Bronchial epithelial cell (primary cell): ENCODE results near the gene CTSA. TPM values are rescaled to one million over a fixed set of nuclear protein-coding genes. Genes with fewer than 3 reads are reported as not detected.

ENCODE experiments used
- DNase-seq: peaks from one replicate; pipeline ENCODE4 v3.0.0-alpha.2; 2010; ENCODE audit warnings: low read depth
- FAIRE-seq: peaks from 2 replicates; lab custom pipeline; 2011; peaks lifted over from hg19 to GRCh38; lab: Jason Lieb, UNC
- H3K27me3 ChIP-seq: 2 replicates; pipeline ENCODE4 v1.5.1; 2011; ENCODE audit warnings: low read length; ENCODE audit not compliant: control insufficient read depth, insufficient read depth
- H3K36me3 ChIP-seq: 2 replicates; pipeline ENCODE4 v1.5.1; 2011; ENCODE audit warnings: low read length; ENCODE audit not compliant: control insufficient read depth, insufficient read depth
- H3K4me3 ChIP-seq: 2 replicates; pipeline ENCODE4 v1.5.1; 2011; ENCODE audit warnings: mild to moderate bottlenecking, low read depth, low read length, control low read depth
- total RNA-seq: library from RNA; depleted of rRNA; stranded (reverse); fragments of >200 nt; gene quantifications from 2 replicates; pipeline ENCODE4 v1.2.1, GENCODE V29; 2014
- TF ChIP-seq, protein P1 (sequence below): IDR thresholded peaks from 2 replicates; pipeline ENCODE4 v1.5.1; 2011; ENCODE audit warnings: mild to moderate bottlenecking, moderate library complexity, low read length, control low read depth, inconsistent platforms; ENCODE audit not compliant: insufficient read depth, severe bottlenecking

Gene CTSA
- total RNA-seq, 1 donor from 2014 or later = 16.8 TPM

DNA sequence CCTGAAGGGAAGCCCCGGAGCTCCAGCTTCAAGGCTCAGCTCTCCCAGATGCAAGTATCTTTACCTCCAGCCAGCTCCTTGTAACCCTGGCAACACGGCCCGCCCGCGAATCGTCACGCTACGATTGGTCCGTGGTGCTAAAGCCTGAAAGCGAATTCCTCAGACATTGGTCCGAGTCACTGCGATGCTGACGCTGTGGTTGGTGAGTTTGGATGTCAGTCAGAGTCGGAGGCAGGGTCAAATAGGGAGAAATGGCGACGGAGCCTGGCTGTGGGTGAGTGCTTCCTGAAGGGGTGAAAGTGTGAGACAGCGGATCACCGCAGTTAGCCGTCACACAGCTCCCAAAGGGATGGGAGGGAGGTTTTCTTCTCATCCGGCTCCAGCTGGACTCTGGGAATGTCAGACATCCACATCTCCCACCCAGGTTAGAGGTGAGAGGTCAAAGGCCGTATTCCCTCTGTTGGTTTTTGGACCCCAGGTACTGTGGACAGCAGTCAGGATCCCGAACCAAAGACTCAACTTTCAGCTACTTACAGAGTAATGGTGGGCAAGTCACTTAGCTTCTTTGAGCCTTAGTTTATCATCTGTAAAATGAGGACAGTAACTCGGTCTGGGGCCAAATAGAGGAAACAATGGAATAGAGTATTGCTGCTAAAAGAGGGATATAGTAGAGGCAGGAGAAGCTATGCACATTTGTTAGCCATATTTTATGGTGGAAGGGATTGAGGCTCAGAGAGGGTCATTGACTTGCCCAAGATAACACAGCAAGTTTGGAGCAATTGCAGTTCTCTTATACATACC, 9.9 kb upstream of the CTSA start, which contains the start of gene ZSWIM1:
TSS of gene ZSWIM1 (plus strand) at position 240 of the 801 bp plus-strand sequence. CDS start 1,366 bp downstream, outside the sequence.
- H3K4me3 ChIP-seq = peak within 1 kb of the TSS; percentile 63
- no peaks in the 10 kb centered on the region for H3K27me3 ChIP-seq
- peaks cover 12% of the 10 kb centered on the region for H3K36me3 ChIP-seq
- FAIRE-seq (peak; percentile 77), DNase-seq (peak; percentile 98)
- TF ChIP-seq, protein P1, sequence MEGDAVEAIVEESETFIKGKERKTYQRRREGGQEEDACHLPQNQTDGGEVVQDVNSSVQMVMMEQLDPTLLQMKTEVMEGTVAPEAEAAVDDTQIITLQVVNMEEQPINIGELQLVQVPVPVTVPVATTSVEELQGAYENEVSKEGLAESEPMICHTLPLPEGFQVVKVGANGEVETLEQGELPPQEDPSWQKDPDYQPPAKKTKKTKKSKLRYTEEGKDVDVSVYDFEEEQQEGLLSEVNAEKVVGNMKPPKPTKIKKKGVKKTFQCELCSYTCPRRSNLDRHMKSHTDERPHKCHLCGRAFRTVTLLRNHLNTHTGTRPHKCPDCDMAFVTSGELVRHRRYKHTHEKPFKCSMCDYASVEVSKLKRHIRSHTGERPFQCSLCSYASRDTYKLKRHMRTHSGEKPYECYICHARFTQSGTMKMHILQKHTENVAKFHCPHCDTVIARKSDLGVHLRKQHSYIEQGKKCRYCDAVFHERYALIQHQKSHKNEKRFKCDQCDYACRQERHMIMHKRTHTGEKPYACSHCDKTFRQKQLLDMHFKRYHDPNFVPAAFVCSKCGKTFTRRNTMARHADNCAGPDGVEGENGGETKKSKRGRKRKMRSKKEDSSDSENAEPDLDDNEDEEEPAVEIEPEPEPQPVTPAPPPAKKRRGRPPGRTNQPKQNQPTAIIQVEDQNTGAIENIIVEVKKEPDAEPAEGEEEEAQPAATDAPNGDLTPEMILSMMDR = no peak

- DNase-seq (no peak), FAIRE-seq (no peak)
- Histone ChIP-seq H3K27me3 (no peaks in the 10 kb centered on the region), H3K4me3 (no peak overlapping the region), H3K36me3 (peaks cover 13% of the 10 kb centered on the region)
- TF ChIP-seq, protein P1 = no peak
These were observed 8.6 kb upstream of the CTSA start for GRCh38 chr20:45882469-45883099.

DNA sequence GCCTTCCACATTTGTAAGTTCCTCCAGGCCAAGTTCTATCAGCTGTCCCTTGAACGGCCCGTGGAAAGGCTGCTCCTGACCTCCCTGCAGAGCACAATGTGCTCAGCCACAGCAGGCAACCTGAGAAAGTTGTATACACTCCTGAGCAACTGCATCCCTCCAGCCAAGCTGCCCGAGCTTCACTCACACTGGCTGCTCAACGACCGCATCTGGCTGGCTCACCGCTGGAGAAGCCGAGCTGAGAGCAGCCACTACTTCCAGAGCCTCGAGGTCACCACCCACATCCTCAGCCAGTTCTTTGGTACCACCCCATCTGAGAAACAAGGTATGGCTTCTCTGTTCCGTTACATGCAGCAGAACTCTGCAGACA, 8.1 kb upstream of the CTSA start:
- Histone ChIP-seq H3K27me3 (no peaks in the 10 kb centered on the region), H3K4me3 (no peak overlapping the region)
- no peak for FAIRE-seq

DNA sequence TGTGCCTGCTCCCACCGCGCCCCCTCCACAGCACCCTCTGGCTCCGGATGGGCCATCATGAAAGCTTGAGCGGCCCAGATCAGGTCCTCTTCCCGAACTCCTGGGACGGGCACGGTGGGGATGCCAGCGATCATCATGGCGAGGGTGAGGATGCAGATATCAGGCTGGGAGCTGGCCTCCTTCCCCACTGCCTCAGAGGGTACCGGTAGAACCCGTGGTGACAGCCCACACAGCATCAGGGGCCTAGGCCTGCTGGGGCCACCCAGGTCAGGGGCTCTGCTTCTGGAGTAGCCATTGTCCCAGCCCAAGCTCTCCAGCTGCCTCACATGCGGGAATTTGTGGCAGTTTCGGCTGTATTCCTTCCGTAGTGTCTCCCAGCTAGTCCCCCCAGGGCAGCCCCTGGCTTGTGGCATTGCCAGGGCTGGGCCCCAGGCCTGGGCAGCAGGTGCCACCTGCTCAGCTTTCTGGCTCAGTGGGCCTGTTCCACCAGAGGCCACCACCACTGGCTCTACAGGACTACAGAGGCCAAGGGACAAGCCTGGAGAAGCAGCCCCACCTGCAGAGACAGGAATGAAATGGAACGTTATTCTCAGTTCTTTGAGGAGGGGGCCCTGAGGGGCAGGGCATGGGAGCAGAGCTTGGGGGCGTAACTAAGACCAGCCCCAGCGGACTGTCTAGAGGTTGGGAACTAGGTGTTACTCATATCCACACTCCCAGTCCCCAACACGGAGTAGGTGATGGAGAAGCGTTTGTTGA, 4.4 kb upstream of the CTSA start:
- DNase-seq (no peak), FAIRE-seq (no peak)
- no peak overlapping the region for H3K4me3 ChIP-seq
- no peaks in the 10 kb centered on the region for H3K27me3 ChIP-seq
- TF ChIP-seq, protein P1 = no peak
- peaks cover 9% of the 10 kb centered on the region for H3K36me3 ChIP-seq

More for the DNA sequence above, 8.1 kb upstream of the CTSA start:
- DNase-seq = no peak
- H3K36me3 ChIP-seq = peaks cover 10% of the 10 kb centered on the region
- TF ChIP-seq, protein P1 = no peak

- TF ChIP-seq, protein P1 = no peak
- Histone ChIP-seq H3K27me3 (no peaks in the 10 kb centered on the region), H3K36me3 (peaks cover 9% of the 10 kb centered on the region), H3K4me3 (no peak within 1 kb of the TSS)
- FAIRE-seq = no peak
- no peak for DNase-seq
These were observed 3.8 kb upstream of the CTSA start, which contains the start of gene SPATA25 for GRCh38 chr20:45887346-45887715. Gene SPATA25 (minus strand): TSS chr20:45887622. CDS start chr20:45887590, 32 bp downstream.
